ENCODE measurements around the gene IGFBP2.

DNA sequence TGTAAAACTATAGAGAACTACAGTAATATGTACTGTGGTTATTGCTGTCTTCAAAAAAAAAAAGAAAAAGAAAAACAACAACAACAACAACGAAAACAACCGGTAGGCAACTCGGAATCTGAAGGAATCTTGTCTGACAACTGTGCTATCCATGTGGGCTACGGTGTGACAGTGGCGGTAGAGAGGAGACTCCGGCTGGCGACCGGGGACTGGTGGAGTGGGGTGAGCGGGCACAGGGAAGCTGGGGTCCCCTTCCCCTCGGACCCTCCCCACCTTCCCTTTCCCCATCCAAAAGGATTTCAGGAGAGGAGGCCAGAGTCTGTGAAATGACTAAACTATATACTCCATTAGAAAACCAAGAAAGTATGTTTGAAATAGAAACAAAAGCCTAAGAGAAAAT is 39.2 kb downstream of the IGFBP2 start:
- TF ChIP-seq, protein P1, sequence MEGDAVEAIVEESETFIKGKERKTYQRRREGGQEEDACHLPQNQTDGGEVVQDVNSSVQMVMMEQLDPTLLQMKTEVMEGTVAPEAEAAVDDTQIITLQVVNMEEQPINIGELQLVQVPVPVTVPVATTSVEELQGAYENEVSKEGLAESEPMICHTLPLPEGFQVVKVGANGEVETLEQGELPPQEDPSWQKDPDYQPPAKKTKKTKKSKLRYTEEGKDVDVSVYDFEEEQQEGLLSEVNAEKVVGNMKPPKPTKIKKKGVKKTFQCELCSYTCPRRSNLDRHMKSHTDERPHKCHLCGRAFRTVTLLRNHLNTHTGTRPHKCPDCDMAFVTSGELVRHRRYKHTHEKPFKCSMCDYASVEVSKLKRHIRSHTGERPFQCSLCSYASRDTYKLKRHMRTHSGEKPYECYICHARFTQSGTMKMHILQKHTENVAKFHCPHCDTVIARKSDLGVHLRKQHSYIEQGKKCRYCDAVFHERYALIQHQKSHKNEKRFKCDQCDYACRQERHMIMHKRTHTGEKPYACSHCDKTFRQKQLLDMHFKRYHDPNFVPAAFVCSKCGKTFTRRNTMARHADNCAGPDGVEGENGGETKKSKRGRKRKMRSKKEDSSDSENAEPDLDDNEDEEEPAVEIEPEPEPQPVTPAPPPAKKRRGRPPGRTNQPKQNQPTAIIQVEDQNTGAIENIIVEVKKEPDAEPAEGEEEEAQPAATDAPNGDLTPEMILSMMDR (IDR thresholded peaks at IDR 0.05) = no peak
- no peak for TF ChIP-seq EZH2 (IDR thresholded peaks at IDR 0.05; ENCODE audit: borderline replicate concordance, insufficient read depth, low read depth, low read length, poor library complexity, severe bottlenecking)
